Occipital lobe (tissue), 2 donors: ENCODE data around the gene HES3. TPM values are rescaled to one million over a fixed set of nuclear protein-coding genes. Genes with fewer than 3 reads are reported as not detected.
"Not testable (repeated sequence)": the region's sequence is repeated elsewhere in the genome, so short reads cannot be mapped to it uniquely, and the experiment has no call there.

Source experiments
- DNase-seq: peaks from one replicate; lab custom pipeline; 2025; lab: John Stamatoyannopoulos, UW
- total RNA-seq: library from RNA; depleted of rRNA; stranded (reverse); fragments of >200 nt; gene quantifications from one replicate; pipeline ENCODE4 v1.2.3, GENCODE V29; 2014

HES3 gene
- total RNA-seq, 1 donor from 2014 or later, result not detected

GRCh38 chr1:6218375-6219164 lies 25.4 kb upstream of the HES3 start:
- no peak for DNase-seq

- DNase-seq, result not testable (repeated sequence)
Measured at GRCh38 chr1:6219641-6220040, 24.3 kb upstream of the HES3 start.

- DNase-seq, result no peak
Measured at GRCh38 chr1:6220236-6220635, 23.7 kb upstream of the HES3 start.

- DNase-seq, result no peak
Measured at GRCh38 chr1:6221210-6221784, 22.7 kb upstream of the HES3 start.

GRCh38 chr1:6222636-6223035 lies 21.3 kb upstream of the HES3 start:
- no peak for DNase-seq

- DNase-seq, result no peak
Measured at GRCh38 chr1:6223617-6224016, 20.4 kb upstream of the HES3 start.

- DNase-seq, result no peak
Measured at GRCh38 chr1:6224718-6225117, 19.3 kb upstream of the HES3 start.

- no peak for DNase-seq
Measured at GRCh38 chr1:6225651-6226050, 18.3 kb upstream of the HES3 start.

GRCh38 chr1:6233376-6233775 lies 10.6 kb upstream of the HES3 start:
- no peak for DNase-seq

- no peak for DNase-seq
Measured at GRCh38 chr1:6234502-6235295, 9.3 kb upstream of the HES3 start.

- DNase-seq, result no peak
Measured at GRCh38 chr1:6235296-6235677, 8.7 kb upstream of the HES3 start.

GRCh38 chr1:6237093-6237492 lies 6.9 kb upstream of the HES3 start:
- no peak for DNase-seq

- no peak for DNase-seq
Measured at GRCh38 chr1:6239213-6239752, 4.7 kb upstream of the HES3 start.

- no peak for DNase-seq
Measured at GRCh38 chr1:6239950-6240768, 3.8 kb upstream of the HES3 start.

GRCh38 chr1:6241107-6241886 lies 2.7 kb upstream of the HES3 start:
- DNase-seq, result no peak

- DNase-seq, result no peak
Measured at GRCh38 chr1:6241887-6242740, 1.9 kb upstream of the HES3 start.

GRCh38 chr1:6243053-6243834 lies 735 bp upstream of the HES3 start:
- no peak for DNase-seq

- no peak for DNase-seq
Measured at GRCh38 chr1:6244401-6245049, 546 bp downstream of the HES3 start.
